ENCODE results near the gene FREY1.

FREY1 gene

GRCh38 chr11:45906965-45907611, at the start of gene FREY1:
Gene FREY1, minus strand, starts transcription at chr11:45907271. Its CDS starts 26 bp downstream, at chr11:45907245.
- DNase-seq = no peak

GRCh38 chr11:45949992-45950407, 42.9 kb upstream of the FREY1 start:
- DNase-seq = no peak

GRCh38 chr11:45948356-45948755, 41.3 kb upstream of the FREY1 start:
- DNase-seq = no peak

GRCh38 chr11:45947885-45948284, 40.8 kb upstream of the FREY1 start:
- no peak for DNase-seq

GRCh38 chr11:45945397-45945999, 38.4 kb upstream of the FREY1 start:
- no peak for DNase-seq

GRCh38 chr11:45942381-45942780, 35.3 kb upstream of the FREY1 start:
- DNase-seq = no peak

GRCh38 chr11:45941285-45941684, 34.2 kb upstream of the FREY1 start:
- DNase-seq = no peak

GRCh38 chr11:45939836-45940235, 32.8 kb upstream of the FREY1 start:
- DNase-seq = no peak

GRCh38 chr11:45937916-45938315, 30.8 kb upstream of the FREY1 start:
- DNase-seq = no peak

- DNase-seq = no peak
Measured at GRCh38 chr11:45936511-45937054, 29.5 kb upstream of the FREY1 start.

GRCh38 chr11:45935349-45936064, 28.4 kb upstream of the FREY1 start:
- DNase-seq = no peak

- DNase-seq = no peak
Measured at GRCh38 chr11:45934580-45935318, 27.7 kb upstream of the FREY1 start.

GRCh38 chr11:45933846-45934579, 26.9 kb upstream of the FREY1 start:
- DNase-seq = no peak

- no peak for DNase-seq
Measured at GRCh38 chr11:45933131-45933831, 26.2 kb upstream of the FREY1 start.

- DNase-seq = no peak
Measured at GRCh38 chr11:45932217-45932616, 25.1 kb upstream of the FREY1 start.

- DNase-seq = no peak
Measured at GRCh38 chr11:45931739-45932138, 24.7 kb upstream of the FREY1 start.

GRCh38 chr11:45930951-45931570, 24.0 kb upstream of the FREY1 start:
- DNase-seq = no peak

GRCh38 chr11:45930031-45930794, 23.1 kb upstream of the FREY1 start:
- DNase-seq = peak; percentile 5

- no peak for DNase-seq
Measured at GRCh38 chr11:45929486-45930030, 22.5 kb upstream of the FREY1 start.

- no peak for DNase-seq
Measured at GRCh38 chr11:45928535-45929215, 21.6 kb upstream of the FREY1 start.

All from DMS 273 treated with DMSO at 0.1 percent for 48 hours (cell line).